SK-N-MC (cell line): Measurements from ENCODE around the gene IGF1R.

Experiments used
- DNase-seq: peaks from one replicate; pipeline ENCODE4 v3.0.0-alpha.2; 2011; ENCODE audit warnings: low read depth, low spot score
- H3K27ac ChIP-seq: fragments of 200-600 bp; sonication (generic); 2 replicates; pipeline ENCODE4 v1.5.1; 2016; ENCODE audit warnings: mixed run types
- H3K36me3 ChIP-seq: fragments of 200-600 bp; sonication (generic); 2 replicates; pipeline ENCODE4 v1.6.1; 2017; ENCODE audit warnings: antibody characterized with exemption, low read length, mixed read lengths; ENCODE audit not compliant: insufficient read depth
- H3K4me3 ChIP-seq: fragments of 200-600 bp; sonication (generic); 2 replicates; pipeline ENCODE4 v1.5.1; 2016
- H3K9ac ChIP-seq: fragments of 200-600 bp; sonication (generic); 2 replicates; pipeline ENCODE4 v1.8.0; 2017; ENCODE audit warnings: mixed run types, mixed read lengths; ENCODE audit not compliant: insufficient read length
- H3K9me3 ChIP-seq: fragments of 200-600 bp; sonication (generic); 2 replicates; pipeline ENCODE4 v1.6.1; 2017; ENCODE audit warnings: low read depth, mild to moderate bottlenecking, antibody characterized with exemption, low read length, moderate library complexity, mixed read lengths
- EZH2 ChIP-seq: fragments of 200-600 bp; sonication (generic); IDR thresholded peaks from one replicate; pipeline ENCODE4 v1.6.1; 2017; ENCODE audit warnings: antibody characterized with exemption
- FOXP2 ChIP-seq: optimal IDR thresholded peaks from 2 replicates; pipeline ENCODE3; 2011; ENCODE audit warnings: mild to moderate bottlenecking, moderate library complexity; ENCODE audit not compliant: insufficient read depth; ENCODE audit errors: extremely low read length, control extremely low read depth
- POLR2AphosphoS5 ChIP-seq: IDR thresholded peaks from 2 replicates; pipeline ENCODE4 v1.6.1; 2012; ENCODE audit warnings: mild to moderate bottlenecking, low read depth, low read length, borderline replicate concordance

The IGF1R gene

DNA sequence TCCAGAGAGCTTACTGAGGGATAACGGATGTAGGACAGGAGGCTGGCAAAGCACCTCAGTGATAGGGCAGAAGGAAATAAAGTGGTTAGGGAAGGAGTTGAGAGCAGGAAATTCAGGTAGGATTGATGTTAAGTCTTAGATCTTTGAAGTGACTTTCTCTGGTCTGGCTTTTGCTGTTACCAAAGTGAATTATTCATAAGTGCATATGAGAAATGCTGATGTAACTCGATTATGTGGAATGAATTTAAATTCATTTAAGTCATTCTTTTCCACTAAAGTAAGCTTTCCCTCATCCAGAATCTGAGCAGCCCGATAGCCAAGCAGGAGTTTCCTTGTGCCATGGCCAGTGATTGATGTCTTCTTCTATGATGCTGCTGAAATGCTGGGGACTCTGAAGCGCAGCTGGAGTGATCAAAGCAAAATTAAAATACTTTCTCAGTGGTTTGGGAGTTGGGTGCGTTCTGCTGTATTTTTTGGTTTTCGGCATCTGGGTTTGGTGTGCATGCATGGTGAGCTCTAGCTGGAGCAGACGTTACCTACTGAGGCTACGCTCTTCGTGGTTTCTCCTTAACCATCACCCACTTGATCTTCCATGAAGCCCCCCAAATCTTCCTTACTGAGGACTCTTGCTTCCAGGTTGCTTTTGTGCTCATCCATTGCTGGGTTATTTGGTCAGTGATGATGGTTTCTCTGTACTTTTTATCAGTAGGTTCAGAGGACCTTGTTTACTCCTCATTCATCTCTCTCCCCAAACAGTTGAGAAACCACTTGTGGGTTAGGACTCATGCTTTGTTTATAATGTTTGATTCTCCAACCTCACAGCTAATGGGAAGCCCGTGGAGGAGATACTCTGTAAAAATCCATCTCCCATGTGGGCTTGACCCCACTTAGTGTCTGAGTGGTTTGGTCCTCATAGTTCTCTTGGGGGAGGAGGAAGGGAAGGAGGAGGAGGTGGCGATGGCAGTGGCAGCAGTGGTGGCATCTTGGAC is 72.5 kb downstream of the IGF1R start:
- Histone ChIP-seq H3K4me3 (no peak overlapping the region), H3K36me3 (no peaks in the 10 kb centered on the region), H3K9ac (no peak overlapping the region), H3K9me3 (no peaks in the 10 kb centered on the region), H3K27ac (no peak overlapping the region)
- TF ChIP-seq FOXP2, result no peak
- no peak for TF ChIP-seq POLR2AphosphoS5
- TF ChIP-seq EZH2, result no peak
- DNase-seq, result no peak

DNA sequence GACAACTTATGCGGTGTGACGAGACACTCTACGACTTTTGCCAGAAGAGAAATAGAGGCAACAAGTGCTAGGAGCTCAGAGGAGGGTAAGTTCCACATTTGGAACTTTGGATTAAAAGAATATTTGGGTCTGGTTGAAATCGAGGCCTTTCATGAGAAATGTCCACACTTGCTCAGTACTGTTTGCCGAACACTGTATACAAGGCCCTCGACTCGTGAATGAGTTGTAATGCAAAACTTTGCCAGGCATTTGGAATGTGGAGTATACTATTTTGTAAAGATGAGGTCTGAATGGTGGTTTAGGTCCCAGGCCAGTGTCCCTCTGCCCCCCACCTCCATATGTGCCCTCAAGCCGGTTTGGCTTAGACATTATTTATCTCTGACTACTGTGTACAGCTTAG is 73.9 kb downstream of the IGF1R start:
- no peak for DNase-seq
- Histone ChIP-seq H3K9ac (no peak overlapping the region), H3K9me3 (no peaks in the 10 kb centered on the region), H3K36me3 (no peaks in the 10 kb centered on the region), H3K4me3 (no peak overlapping the region), H3K27ac (no peak overlapping the region)
- TF ChIP-seq FOXP2 (no peak), POLR2AphosphoS5 (no peak), EZH2 (no peak)

DNA sequence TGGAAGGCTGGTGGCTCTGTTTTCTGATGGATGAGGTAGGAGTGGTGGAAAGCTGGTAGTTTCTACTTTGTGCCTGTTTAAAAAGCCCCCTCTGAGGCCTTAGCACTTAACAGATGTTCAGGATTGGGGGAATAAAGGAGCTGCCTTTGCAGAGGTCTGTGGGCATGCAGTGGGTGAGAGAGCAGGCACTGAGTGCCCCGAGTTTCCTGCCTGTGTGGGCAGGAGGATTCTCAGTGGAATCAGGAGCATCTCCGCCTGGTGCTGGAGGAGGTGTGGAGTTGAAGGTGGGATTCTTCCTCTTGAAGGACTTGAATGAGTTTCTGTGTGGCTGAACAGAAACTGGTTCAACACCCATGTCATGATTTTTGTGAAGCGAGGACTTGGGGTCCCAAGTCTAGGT is 74.3 kb downstream of the IGF1R start:
- H3K27ac ChIP-seq, result no peak overlapping the region
- H3K4me3 ChIP-seq, result no peak overlapping the region
- H3K36me3 ChIP-seq, result no peaks in the 10 kb centered on the region
- no peak for DNase-seq
- H3K9me3 ChIP-seq, result no peaks in the 10 kb centered on the region
- no peak overlapping the region for H3K9ac ChIP-seq
- TF ChIP-seq FOXP2 (no peak), EZH2 (no peak), POLR2AphosphoS5 (no peak)

DNA sequence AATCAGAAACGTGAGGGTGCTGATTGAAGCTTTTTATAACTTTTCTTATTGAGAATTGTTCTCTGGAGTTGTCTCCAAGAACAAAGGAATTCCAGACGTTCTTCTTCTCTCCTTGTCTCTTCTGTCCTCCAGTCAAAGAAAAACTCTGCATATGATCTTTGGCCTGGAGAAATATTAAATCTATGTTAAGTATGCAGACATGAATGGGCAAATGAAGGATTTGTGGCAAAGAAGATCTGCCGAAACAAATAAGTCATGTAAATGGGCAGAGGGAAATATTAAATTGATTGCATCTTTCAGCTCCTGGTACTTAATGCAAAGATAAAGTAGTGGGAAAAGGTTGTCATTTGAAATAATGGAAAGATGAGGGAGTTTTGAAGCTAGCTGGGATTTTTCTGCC is 74.9 kb downstream of the IGF1R start:
- TF ChIP-seq EZH2 (no peak), POLR2AphosphoS5 (no peak), FOXP2 (no peak)
- DNase-seq, result no peak
- Histone ChIP-seq H3K27ac (no peak overlapping the region), H3K9ac (no peak overlapping the region), H3K4me3 (no peak overlapping the region), H3K9me3 (no peaks in the 10 kb centered on the region), H3K36me3 (no peaks in the 10 kb centered on the region)

DNA sequence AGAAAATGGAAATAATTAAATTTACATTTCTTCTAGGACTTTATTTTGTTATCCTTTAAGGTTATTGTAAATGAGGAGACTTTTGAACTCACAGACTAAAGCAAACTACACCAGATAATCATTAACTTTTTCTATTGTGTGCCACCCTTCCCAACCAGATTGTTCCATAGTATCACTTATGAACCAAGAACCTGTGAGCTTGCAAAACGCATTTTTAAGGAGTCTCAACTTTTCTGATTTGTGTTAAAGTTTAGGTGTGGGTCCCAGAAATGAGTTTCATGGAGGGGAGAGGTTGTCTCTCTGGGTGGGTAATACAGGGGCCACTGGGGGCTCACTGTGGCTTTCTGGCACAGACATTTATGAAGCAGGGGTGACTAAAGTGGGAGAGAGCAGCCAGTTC is 75.7 kb downstream of the IGF1R start:
- Histone ChIP-seq H3K36me3 (no peaks in the 10 kb centered on the region), H3K9me3 (no peaks in the 10 kb centered on the region), H3K4me3 (no peak overlapping the region), H3K9ac (no peak overlapping the region), H3K27ac (no peak overlapping the region)
- TF ChIP-seq POLR2AphosphoS5 (no peak), FOXP2 (no peak), EZH2 (no peak)
- DNase-seq, result no peak

DNA sequence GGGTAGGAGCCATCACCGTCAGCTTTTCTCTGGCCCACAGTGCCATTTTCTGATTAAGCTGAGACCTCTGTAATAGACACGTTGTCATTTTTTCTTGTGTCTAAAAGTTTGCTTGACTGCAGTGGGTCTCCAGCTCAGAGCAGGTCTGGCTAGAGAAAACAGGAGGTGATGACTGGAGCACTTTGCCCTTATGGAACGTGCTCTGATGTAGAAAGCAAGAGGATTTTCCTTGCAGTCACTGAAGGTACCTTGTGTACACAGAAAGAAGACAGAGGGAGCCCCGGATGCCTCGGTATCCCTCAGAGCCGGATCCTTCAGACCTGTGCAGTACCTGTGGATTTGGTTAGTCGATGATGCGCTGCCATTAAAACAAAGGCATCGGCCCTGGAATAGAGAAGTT is 76.2 kb downstream of the IGF1R start:
- DNase-seq, result no peak
- Histone ChIP-seq H3K36me3 (no peaks in the 10 kb centered on the region), H3K4me3 (no peak overlapping the region), H3K9ac (no peak overlapping the region), H3K27ac (no peak overlapping the region), H3K9me3 (no peaks in the 10 kb centered on the region)
- TF ChIP-seq EZH2 (no peak), FOXP2 (no peak), POLR2AphosphoS5 (no peak)

DNA sequence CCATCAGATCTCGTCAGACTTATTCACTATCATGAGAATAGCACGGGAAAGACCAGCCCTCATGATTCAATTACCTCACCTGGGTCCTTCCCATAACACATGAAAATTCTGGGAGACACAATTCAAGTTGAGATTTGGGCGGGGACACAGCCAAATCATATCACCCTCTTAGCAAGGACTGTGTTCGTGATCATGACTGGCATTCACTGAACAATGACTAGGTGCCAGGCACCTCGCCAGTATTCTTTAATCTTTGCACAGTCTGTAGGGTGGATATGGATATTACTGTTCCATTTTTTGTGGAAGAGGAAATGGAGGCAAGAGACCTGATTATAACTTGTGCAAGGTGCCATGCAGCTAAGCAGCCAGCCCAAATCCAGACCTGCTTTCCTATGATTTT is 77.5 kb downstream of the IGF1R start:
- no peak for DNase-seq
- Histone ChIP-seq H3K4me3 (no peak overlapping the region), H3K36me3 (no peaks in the 10 kb centered on the region), H3K9ac (no peak overlapping the region), H3K27ac (no peak overlapping the region), H3K9me3 (no peaks in the 10 kb centered on the region)
- TF ChIP-seq FOXP2 (no peak), EZH2 (no peak), POLR2AphosphoS5 (no peak)

DNA sequence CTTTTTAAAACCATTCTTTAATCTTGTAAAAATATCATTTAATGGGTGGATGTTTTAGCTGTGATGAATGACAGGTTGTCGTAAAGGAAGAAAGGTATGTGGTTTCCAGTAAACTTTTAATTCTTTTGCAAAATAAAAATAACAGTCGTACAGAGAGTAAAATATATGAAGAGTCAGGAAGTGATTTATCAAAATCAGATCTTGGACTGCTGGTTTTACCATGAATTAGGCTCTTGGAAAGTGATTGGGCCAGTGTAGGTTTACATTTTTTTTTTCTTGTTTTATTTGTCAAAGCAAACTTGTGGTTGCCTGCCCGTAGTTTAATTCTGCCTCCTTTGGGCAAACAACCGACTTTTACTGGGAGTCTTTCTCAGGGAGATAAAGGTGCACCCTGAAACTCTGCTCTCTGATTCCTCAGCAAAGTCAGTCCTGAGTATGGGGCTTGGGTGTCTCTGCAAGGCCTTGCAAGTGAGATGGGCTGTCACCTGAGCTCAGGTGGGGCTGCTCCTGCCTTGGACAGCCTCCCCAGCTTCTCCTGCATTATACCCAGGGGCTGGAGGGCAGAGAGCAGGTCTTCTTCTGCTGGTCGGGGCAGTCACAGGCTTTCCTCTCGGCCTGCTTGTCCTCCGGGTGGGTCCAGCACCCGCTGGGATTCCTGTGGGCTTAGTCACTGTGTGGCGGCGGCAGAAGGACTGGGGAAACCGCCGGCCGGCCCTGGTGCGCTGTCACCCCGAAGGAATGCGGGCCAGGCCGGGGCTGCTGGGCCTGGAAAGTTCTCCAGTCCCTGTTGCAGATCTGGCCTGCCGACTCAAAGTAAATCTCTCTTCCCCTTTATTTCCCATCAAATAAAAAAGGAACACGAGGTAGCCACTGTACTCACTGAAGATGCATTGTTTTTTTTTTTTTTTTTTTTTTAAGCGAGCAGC is 79.0 kb downstream of the IGF1R start:
- no peaks in the 10 kb centered on the region for H3K9me3 ChIP-seq
- H3K36me3 ChIP-seq, result no peaks in the 10 kb centered on the region
- H3K4me3 ChIP-seq, result no peak overlapping the region
- DNase-seq, result no peak
- H3K27ac ChIP-seq, result no peak overlapping the region
- TF ChIP-seq EZH2 (no peak), FOXP2 (no peak), POLR2AphosphoS5 (no peak)
- no peak overlapping the region for H3K9ac ChIP-seq
